ENCODE results near the gene NDFIP1. TPM values are rescaled to one million over a fixed set of nuclear protein-coding genes. Genes with fewer than 3 reads are reported as not detected.

The NDFIP1 gene
- total and polyA plus RNA-seq, 5 donors = 51.6 to 74.5 (median 68.2) TPM

DNA sequence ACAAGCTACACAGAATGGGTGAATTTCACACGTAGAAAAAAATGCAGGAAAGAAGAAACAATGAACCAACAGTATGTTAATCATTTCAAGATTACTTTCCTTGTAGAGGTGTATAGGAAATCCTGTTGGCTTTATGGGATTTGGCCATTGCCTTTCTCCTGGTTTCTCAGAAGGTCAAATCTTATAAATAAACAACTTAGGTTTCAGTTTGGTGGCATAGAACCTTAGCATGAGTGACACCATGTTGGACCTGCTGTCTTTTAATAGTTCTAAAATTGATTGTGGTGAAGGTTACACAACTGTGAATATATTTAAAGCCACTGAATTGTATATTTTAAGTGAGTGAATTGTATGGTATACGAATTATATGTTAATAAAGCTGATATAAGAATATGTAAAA lies 16.7 kb upstream of the NDFIP1 start:
- Histone ChIP-seq H3K9me3 (ENCODE audit: control insufficient read depth, low read length) (no peaks in the 10 kb centered on the region), H3K27ac (ENCODE audit: low read length) (no peak overlapping the region), H3K27me3 (ENCODE audit: control insufficient read depth, insufficient read depth) (no peaks in the 10 kb centered on the region), H3K4me1 (ENCODE audit: control insufficient read depth, insufficient read depth, low read length) (no peaks in the 10 kb centered on the region), H3K4me3 (ENCODE audit: low read length) (no peak overlapping the region)
- ATAC-seq (no peak), DNase-seq (no peak)
- intact Hi-C loops (cut with DNase I) = no loop called here
- 53% methylated on average over 2 of the region's 2 CpGs for WGBS

DNA sequence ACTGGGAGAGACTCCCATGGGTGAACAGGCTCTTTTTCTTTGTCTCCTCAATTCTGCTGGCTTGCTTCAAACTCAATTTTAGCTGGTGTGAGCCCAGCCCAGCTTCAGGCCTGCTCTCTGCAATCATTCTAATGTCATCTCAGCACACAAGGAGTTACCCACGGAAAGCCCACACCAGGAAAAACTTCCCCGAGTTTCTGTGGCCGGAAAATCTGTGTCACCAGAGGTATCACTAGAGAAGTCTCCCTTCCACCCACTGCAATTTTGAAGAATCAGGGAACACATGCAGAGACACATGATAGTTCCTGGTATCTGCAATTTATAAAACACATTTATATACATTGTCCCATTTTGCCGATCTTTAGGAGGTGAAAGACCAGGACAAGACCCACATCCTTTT lies 13.5 kb upstream of the NDFIP1 start:
- Histone ChIP-seq H3K4me1 (ENCODE audit: control insufficient read depth, insufficient read depth, low read length) (no peaks in the 10 kb centered on the region), H3K4me3 (ENCODE audit: low read length) (no peak overlapping the region), H3K27ac (ENCODE audit: low read length) (peak overlapping the region; percentile 72), H3K27me3 (ENCODE audit: control insufficient read depth, insufficient read depth) (no peaks in the 10 kb centered on the region), H3K9me3 (ENCODE audit: control insufficient read depth, low read length) (no peaks in the 10 kb centered on the region)
- ATAC-seq = peak; percentile 23 to 56
- intact Hi-C loops (cut with DNase I) = no loop called here
- no peak for DNase-seq
- WGBS = 31% methylated on average over 4 of the region's 4 CpGs

DNA sequence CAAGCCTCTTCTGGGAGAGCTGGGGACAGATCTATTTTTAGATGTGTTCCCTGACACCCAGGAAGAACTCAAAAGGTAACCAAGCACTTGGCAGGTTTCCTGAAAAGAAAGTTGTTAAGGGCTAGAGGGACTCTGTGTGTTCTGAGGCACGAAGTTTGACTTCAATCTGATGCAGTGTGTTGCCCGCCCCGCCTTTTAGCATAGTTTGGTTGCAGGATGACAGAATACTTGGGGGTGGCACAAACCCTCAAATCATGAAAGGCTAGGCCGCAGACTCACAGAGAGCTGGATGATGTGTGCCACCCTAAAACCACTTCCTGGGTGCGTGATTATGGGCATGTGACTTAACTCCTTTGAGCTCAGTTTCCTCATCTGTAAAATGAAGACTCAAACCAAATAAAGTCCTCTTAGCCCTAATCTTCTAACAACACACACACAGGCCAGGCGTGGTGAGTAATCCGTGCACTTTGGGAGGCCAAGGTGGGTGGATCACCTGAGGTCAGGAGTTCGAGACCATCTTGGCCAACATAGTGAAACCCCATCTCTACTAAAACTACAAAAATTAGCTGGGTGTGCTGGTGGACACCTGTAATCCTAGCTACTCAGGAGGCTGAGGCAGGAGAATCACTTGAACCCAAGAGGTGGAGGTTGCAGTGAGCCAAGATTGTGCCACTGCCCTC lies 12.8 kb upstream of the NDFIP1 start:
- H3K27ac ChIP-seq (ENCODE audit: low read length) = peak overlapping the region; percentile 92
- H3K27me3 ChIP-seq (ENCODE audit: control insufficient read depth, insufficient read depth) = no peaks in the 10 kb centered on the region
- DNase-seq = no peak
- no peaks in the 10 kb centered on the region for H3K4me1 ChIP-seq (ENCODE audit: control insufficient read depth, insufficient read depth, low read length)
- H3K4me3 ChIP-seq (ENCODE audit: low read length) = no peak overlapping the region
- no peaks in the 10 kb centered on the region for H3K9me3 ChIP-seq (ENCODE audit: control insufficient read depth, low read length)
- intact Hi-C loops (cut with DNase I) = no loop called here
- WGBS = 76% methylated on average over 8 of the region's 8 CpGs
- ATAC-seq = peak; percentile 64 to 79

- H3K27ac ChIP-seq (ENCODE audit: low read length) = no peak overlapping the region
- no peaks in the 10 kb centered on the region for H3K9me3 ChIP-seq (ENCODE audit: control insufficient read depth, low read length)
- DNase-seq = no peak
- H3K4me1 ChIP-seq (ENCODE audit: control insufficient read depth, insufficient read depth, low read length) = no peaks in the 10 kb centered on the region
- H3K27me3 ChIP-seq (ENCODE audit: control insufficient read depth, insufficient read depth) = no peaks in the 10 kb centered on the region
- 73% methylated on average over 3 of the region's 3 CpGs for WGBS
- no peak for ATAC-seq
- intact Hi-C loops (cut with DNase I) = no loop called here
- H3K4me3 ChIP-seq (ENCODE audit: low read length) = no peak overlapping the region
These were observed 12.2 kb upstream of the NDFIP1 start for GRCh38 chr5:142096382-142096781.

GRCh38 chr5:142097681-142098080 lies 10.9 kb upstream of the NDFIP1 start:
- DNase-seq (no peak), ATAC-seq (no peak)
- Histone ChIP-seq H3K4me1 (ENCODE audit: control insufficient read depth, insufficient read depth, low read length) (no peaks in the 10 kb centered on the region), H3K27me3 (ENCODE audit: control insufficient read depth, insufficient read depth) (no peaks in the 10 kb centered on the region), H3K4me3 (ENCODE audit: low read length) (no peak overlapping the region), H3K9me3 (ENCODE audit: control insufficient read depth, low read length) (no peaks in the 10 kb centered on the region), H3K27ac (ENCODE audit: low read length) (no peak overlapping the region)
- 85% methylated on average over 9 of the region's 9 CpGs for WGBS
- intact Hi-C loops (cut with DNase I) = no loop called here

- DNase-seq = no peak
These were observed 10.3 kb upstream of the NDFIP1 start for GRCh38 chr5:142098275-142098674.

GRCh38 chr5:142098931-142099330 lies 9.6 kb upstream of the NDFIP1 start:
- H3K27me3 ChIP-seq (ENCODE audit: control insufficient read depth, insufficient read depth) = no peaks in the 10 kb centered on the region
- DNase-seq = no peak
- no peaks in the 10 kb centered on the region for H3K4me1 ChIP-seq (ENCODE audit: control insufficient read depth, insufficient read depth, low read length)
- H3K9me3 ChIP-seq (ENCODE audit: control insufficient read depth, low read length) = no peaks in the 10 kb centered on the region
- ATAC-seq = no peak
- H3K4me3 ChIP-seq (ENCODE audit: low read length) = no peak overlapping the region
- intact Hi-C loops (cut with DNase I) = no loop called here
- H3K27ac ChIP-seq (ENCODE audit: low read length) = no peak overlapping the region

More at GRCh38 chr5:142098275-142098674, 10.3 kb upstream of the NDFIP1 start:
- no peak for ATAC-seq
- WGBS = 85% methylated on average over 2 of the region's 2 CpGs
- Histone ChIP-seq H3K4me1 (ENCODE audit: control insufficient read depth, insufficient read depth, low read length) (no peaks in the 10 kb centered on the region), H3K4me3 (ENCODE audit: low read length) (no peak overlapping the region), H3K27me3 (ENCODE audit: control insufficient read depth, insufficient read depth) (no peaks in the 10 kb centered on the region), H3K27ac (ENCODE audit: low read length) (no peak overlapping the region), H3K9me3 (ENCODE audit: control insufficient read depth, low read length) (no peaks in the 10 kb centered on the region)
- intact Hi-C loops (cut with DNase I) = no loop called here

- H3K27me3 ChIP-seq (ENCODE audit: control insufficient read depth, insufficient read depth) = no peaks in the 10 kb centered on the region
- no peak overlapping the region for H3K27ac ChIP-seq (ENCODE audit: low read length)
- no peaks in the 10 kb centered on the region for H3K9me3 ChIP-seq (ENCODE audit: control insufficient read depth, low read length)
- intact Hi-C loops (cut with DNase I) = no loop called here
- ATAC-seq (peak in 1 of 2 donors; percentile 82), DNase-seq (peak in 2 of 3 donors; percentile 20 to 54)
- WGBS = 72% methylated on average over 7 of the region's 7 CpGs
- H3K4me1 ChIP-seq (ENCODE audit: control insufficient read depth, insufficient read depth, low read length) = no peaks in the 10 kb centered on the region
- H3K4me3 ChIP-seq (ENCODE audit: low read length) = no peak overlapping the region
These were observed 8.3 kb upstream of the NDFIP1 start for GRCh38 chr5:142100307-142100706.

DNA sequence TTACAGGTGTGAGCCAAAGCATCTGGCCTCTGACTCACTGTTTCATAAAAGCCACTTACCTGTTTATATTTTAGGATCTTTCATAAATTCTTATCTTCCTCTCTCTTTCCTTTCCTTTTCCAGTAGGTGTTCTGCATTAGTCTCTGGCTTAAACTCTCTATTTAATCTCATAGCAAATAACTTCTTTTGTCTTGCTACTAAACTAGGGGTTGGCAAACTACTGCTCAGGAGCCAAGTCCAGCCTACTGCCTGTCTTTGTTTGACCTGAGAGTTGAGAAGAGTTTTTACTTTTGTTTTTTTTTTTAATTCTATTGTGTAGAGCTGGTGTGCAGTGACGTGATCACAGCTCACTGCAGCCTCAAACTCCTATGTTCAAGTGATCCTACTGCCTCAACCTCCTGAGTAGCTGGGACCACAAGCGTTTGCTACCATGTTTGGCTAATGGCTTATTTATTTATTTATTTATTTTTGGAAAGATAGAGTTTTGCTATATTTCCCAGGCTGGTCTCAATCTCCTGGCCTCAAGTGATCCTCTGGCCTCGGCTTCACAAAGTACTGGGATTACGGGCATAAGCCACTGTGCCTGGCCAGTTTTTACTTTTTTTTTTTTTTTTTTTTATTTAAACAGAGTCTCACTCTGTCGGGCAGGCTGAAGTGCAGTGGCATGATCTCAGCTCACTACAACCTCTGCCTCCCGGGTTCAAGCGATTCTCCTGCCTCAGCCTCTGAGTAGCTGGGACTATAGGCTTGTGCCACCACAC lies 5.4 kb upstream of the NDFIP1 start:
- no peaks in the 10 kb centered on the region for H3K9me3 ChIP-seq (ENCODE audit: control insufficient read depth, low read length)
- H3K4me1 ChIP-seq (ENCODE audit: control insufficient read depth, insufficient read depth, low read length) = no peaks in the 10 kb centered on the region
- H3K4me3 ChIP-seq (ENCODE audit: low read length) = no peak overlapping the region
- no peaks in the 10 kb centered on the region for H3K27me3 ChIP-seq (ENCODE audit: control insufficient read depth, insufficient read depth)
- 93% methylated on average over 7 of the region's 7 CpGs for WGBS
- ATAC-seq = no peak
- no peak for DNase-seq
- no peak overlapping the region for H3K27ac ChIP-seq (ENCODE audit: low read length)
- intact Hi-C loops (cut with DNase I) = no loop called here

GRCh38 chr5:142104491-142104890 lies 4.1 kb upstream of the NDFIP1 start:
- 77% methylated on average over 4 of the region's 4 CpGs for WGBS
- intact Hi-C loops (cut with DNase I) = no loop called here
- no peaks in the 10 kb centered on the region for H3K27me3 ChIP-seq (ENCODE audit: control insufficient read depth, insufficient read depth)
- H3K4me3 ChIP-seq (ENCODE audit: low read length) = no peak overlapping the region
- no peaks in the 10 kb centered on the region for H3K9me3 ChIP-seq (ENCODE audit: control insufficient read depth, low read length)
- ATAC-seq (no peak), DNase-seq (no peak)
- no peaks in the 10 kb centered on the region for H3K4me1 ChIP-seq (ENCODE audit: control insufficient read depth, insufficient read depth, low read length)
- H3K27ac ChIP-seq (ENCODE audit: low read length) = no peak overlapping the region

GRCh38 chr5:142106061-142106460 lies 2.5 kb upstream of the NDFIP1 start:
- 45% methylated on average over 3 of the region's 3 CpGs for WGBS
- H3K27ac ChIP-seq (ENCODE audit: low read length) = no peak overlapping the region
- H3K9me3 ChIP-seq (ENCODE audit: control insufficient read depth, low read length) = no peaks in the 10 kb centered on the region
- no peak overlapping the region for H3K4me3 ChIP-seq (ENCODE audit: low read length)
- H3K4me1 ChIP-seq (ENCODE audit: control insufficient read depth, insufficient read depth, low read length) = no peaks in the 10 kb centered on the region
- ATAC-seq (peak in 1 of 2 donors; percentile 17), DNase-seq (peak; percentile 43 to 67 (median 56))
- no peaks in the 10 kb centered on the region for H3K27me3 ChIP-seq (ENCODE audit: control insufficient read depth, insufficient read depth)
- intact Hi-C loops (cut with DNase I) = loop anchor here in 1 of 4 donors (5.0 kb wide), 1 partner anchor 79 kb away; no protein-coding TSS in a partner anchor
